Measurements from ENCODE around the gene DAAM2. TPM values are rescaled to one million over a fixed set of nuclear protein-coding genes. Genes with fewer than 3 reads are reported as not detected.

DAAM2 gene
- polyA plus RNA-seq, 3 donors: not detected

DNA sequence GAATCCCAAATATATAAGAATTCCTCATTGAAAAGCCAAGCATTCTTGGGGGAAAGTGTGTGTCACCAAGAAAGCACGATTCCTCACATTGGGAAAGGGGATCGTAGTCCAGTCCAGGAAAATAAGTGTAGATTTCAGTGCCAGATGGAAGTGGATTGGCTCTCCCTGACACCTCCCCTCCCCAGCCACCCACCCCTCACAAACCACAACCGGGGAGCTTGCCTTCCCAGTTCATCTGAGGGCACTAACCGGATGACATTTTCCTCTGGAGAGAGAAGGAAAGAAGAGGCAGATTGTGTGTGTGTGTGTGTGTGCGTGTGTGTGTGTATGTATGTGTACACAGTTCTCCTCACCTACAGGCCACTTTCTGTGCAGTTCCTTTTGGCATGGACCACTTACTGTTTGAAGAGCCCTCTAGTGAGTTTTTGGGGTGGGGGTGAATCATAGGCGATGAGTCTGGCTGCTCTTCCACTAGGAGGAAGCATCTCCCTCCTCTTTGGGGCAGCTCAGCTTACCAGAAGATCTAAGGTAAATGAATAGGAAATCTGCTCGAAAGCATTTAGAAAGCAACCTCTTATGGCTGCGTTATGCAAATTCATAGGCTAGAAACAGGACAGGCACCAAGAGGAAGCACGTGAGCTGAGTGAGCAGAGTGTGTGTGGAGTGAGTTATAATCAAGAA lies 20.8 kb downstream of the DAAM2 start:
- no peak overlapping the region for H3K9ac ChIP-seq (ENCODE audit: insufficient read depth, low read length, poor library complexity, severe bottlenecking)
- no peaks in the 10 kb centered on the region for H3K4me1 ChIP-seq (ENCODE audit: control insufficient read depth in 1 of 2, insufficient read depth in 2 of 2, low read length in 2 of 2)
- H3K27me3 ChIP-seq (ENCODE audit: control insufficient read depth in 2 of 2, insufficient read depth in 2 of 2, low read length in 2 of 2): no peaks in the 10 kb centered on the region
- no peaks in the 10 kb centered on the region for H3K9me3 ChIP-seq (replicated peaks in 1 of 2; ENCODE audit: control insufficient read depth in 1 of 2, insufficient read depth in 1 of 2, low read length in 2 of 2)
- H3K4me2 ChIP-seq (replicated peaks; ENCODE audit: extremely low read depth, low read length, poor library complexity, severe bottlenecking): no peak overlapping the region
- no peaks in the 10 kb centered on the region for H4K20me1 ChIP-seq (ENCODE audit: insufficient read depth, low read length)
- intact Hi-C loops (cut with micrococcal nuclease): no loop called here
- H3K4me1 Mint-ChIP-seq: peaks cover 3% of the 10 kb centered on the region
- no peak overlapping the region for H3K27ac Mint-ChIP-seq
- TF ChIP-seq, protein P1, sequence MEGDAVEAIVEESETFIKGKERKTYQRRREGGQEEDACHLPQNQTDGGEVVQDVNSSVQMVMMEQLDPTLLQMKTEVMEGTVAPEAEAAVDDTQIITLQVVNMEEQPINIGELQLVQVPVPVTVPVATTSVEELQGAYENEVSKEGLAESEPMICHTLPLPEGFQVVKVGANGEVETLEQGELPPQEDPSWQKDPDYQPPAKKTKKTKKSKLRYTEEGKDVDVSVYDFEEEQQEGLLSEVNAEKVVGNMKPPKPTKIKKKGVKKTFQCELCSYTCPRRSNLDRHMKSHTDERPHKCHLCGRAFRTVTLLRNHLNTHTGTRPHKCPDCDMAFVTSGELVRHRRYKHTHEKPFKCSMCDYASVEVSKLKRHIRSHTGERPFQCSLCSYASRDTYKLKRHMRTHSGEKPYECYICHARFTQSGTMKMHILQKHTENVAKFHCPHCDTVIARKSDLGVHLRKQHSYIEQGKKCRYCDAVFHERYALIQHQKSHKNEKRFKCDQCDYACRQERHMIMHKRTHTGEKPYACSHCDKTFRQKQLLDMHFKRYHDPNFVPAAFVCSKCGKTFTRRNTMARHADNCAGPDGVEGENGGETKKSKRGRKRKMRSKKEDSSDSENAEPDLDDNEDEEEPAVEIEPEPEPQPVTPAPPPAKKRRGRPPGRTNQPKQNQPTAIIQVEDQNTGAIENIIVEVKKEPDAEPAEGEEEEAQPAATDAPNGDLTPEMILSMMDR (IDR thresholded peaks at IDR 0.05): no peak
- H3K36me3 Mint-ChIP-seq: no peaks in the 10 kb centered on the region
- H2AFZ ChIP-seq (ENCODE audit: insufficient read depth, low read depth, low read length, poor library complexity, severe bottlenecking): no peak overlapping the region
- no peaks in the 10 kb centered on the region for H3K36me3 ChIP-seq (replicated peaks in 1 of 2; ENCODE audit: control insufficient read depth in 1 of 2, insufficient read depth in 2 of 2, low read length in 2 of 2)
- H3K9me3 Mint-ChIP-seq: no peaks in the 10 kb centered on the region
- H3K27ac ChIP-seq (ENCODE audit: low read depth in 1 of 2, low read length in 2 of 2): no peak overlapping the region
- peaks cover 2 to 11% (median 3%) of the 10 kb centered on the region in 3 donors for H3K27me3 Mint-ChIP-seq (ENCODE audit: low read depth in 3 of 3)
- 0% methylated on average over 1 of the region's 9 CpGs for WGBS (ENCODE audit: insufficient coverage)
- H3K4me3 Mint-ChIP-seq: no peak overlapping the region
- H3K79me2 ChIP-seq (ENCODE audit: insufficient read depth, low read length): no peaks in the 10 kb centered on the region
- no peak overlapping the region for H3K4me3 ChIP-seq (replicated peaks in 1 of 3; ENCODE audit: low read depth in 2 of 3, low read length in 3 of 3)
- DNase-seq: no peak

DNA sequence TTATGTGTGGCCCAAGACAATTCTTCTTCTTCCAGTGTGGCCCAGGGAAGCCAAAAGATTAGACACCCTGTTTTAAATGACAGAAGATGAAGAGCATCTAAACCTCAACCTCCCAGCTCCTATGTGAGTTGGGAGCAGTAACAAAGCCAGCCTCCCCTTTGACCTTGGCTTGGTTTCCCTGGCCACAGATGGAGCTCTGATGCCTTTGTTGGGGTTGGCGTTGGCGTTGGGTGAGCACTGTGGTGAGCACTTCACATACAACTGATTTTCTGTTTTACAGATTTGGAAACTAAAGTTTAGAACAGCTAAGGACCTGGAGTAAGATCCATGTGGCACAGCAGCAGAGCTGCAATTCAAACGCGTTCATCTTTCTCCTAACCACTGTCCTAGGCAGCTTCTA lies 22.1 kb downstream of the DAAM2 start:
- TF ChIP-seq, protein P1 (IDR thresholded peaks at IDR 0.05): no peak
- Histone ChIP-seq H4K20me1 (ENCODE audit: insufficient read depth, low read length) (no peaks in the 10 kb centered on the region), H3K36me3 (replicated peaks in 1 of 2; ENCODE audit: control insufficient read depth in 1 of 2, insufficient read depth in 2 of 2, low read length in 2 of 2) (no peaks in the 10 kb centered on the region), H3K27ac (ENCODE audit: low read depth in 1 of 2, low read length in 2 of 2) (no peak overlapping the region), H3K27me3 (ENCODE audit: control insufficient read depth in 2 of 2, insufficient read depth in 2 of 2, low read length in 2 of 2) (no peaks in the 10 kb centered on the region), H3K9ac (ENCODE audit: insufficient read depth, low read length, poor library complexity, severe bottlenecking) (no peak overlapping the region), H3K4me2 (replicated peaks; ENCODE audit: extremely low read depth, low read length, poor library complexity, severe bottlenecking) (no peak overlapping the region), H3K4me1 (ENCODE audit: control insufficient read depth in 1 of 2, insufficient read depth in 2 of 2, low read length in 2 of 2) (no peaks in the 10 kb centered on the region), H3K9me3 (replicated peaks in 1 of 2; ENCODE audit: control insufficient read depth in 1 of 2, insufficient read depth in 1 of 2, low read length in 2 of 2) (no peaks in the 10 kb centered on the region), H2AFZ (ENCODE audit: insufficient read depth, low read depth, low read length, poor library complexity, severe bottlenecking) (no peak overlapping the region), H3K79me2 (ENCODE audit: insufficient read depth, low read length) (no peaks in the 10 kb centered on the region), H3K4me3 (replicated peaks in 1 of 3; ENCODE audit: low read depth in 2 of 3, low read length in 3 of 3) (no peak overlapping the region)
- intact Hi-C loops (cut with micrococcal nuclease): no loop called here
- no peak for DNase-seq
- H3K4me3 Mint-ChIP-seq: no peak overlapping the region
- no peak overlapping the region for H3K27ac Mint-ChIP-seq
- H3K27me3 Mint-ChIP-seq (ENCODE audit: low read depth in 3 of 3): peaks cover 2 to 11% (median 3%) of the 10 kb centered on the region in 3 donors
- peaks cover 6% of the 10 kb centered on the region for H3K4me1 Mint-ChIP-seq
- 83% methylated on average over 4 of the region's 4 CpGs for WGBS (ENCODE audit: insufficient coverage)
- no peaks in the 10 kb centered on the region for H3K36me3 Mint-ChIP-seq
- H3K9me3 Mint-ChIP-seq: no peaks in the 10 kb centered on the region

Data from CD14-positive monocyte (primary cell).